ENCODE measurements around the gene TESK2. TPM values are rescaled to one million over a fixed set of nuclear protein-coding genes. Genes with fewer than 3 reads are reported as not detected.
A peak's percentile ranks its signal among the peaks of the same experiment; 100 is the strongest.
"Not testable (repeated sequence)": the region's sequence is repeated elsewhere in the genome, so short reads cannot be mapped to it uniquely, and the experiment has no call there.

Gene TESK2
- total RNA-seq, 1 experiment from 2014 or later = 1.4 TPM

GRCh38 chr1:45386219-45386618 is 104.7 kb downstream of the TESK2 start:
- no TSS peak for BruUV-seq (replicated peaks)

GRCh38 chr1:45385302-45385701 is 105.7 kb downstream of the TESK2 start:
- intact Hi-C loops (cut with micrococcal nuclease) = no loop called here
- ChIA-PET POLR2A (interaction anchor here (0.7 kb wide), 2 partner anchors 9 to 577 kb away, joined by 3 read pairs; no protein-coding TSS in a partner anchor), CTCF (no interaction called here)
- no peak for TF ChIP-seq CTCF (IDR thresholded peaks at IDR 0.05; ENCODE audit: unreplicated experiment)
- no peak for DNase-seq (ENCODE audit: unreplicated experiment)
- Mint-ChIP-seq H3K27me3 (ENCODE audit: insufficient read depth, unreplicated experiment) (no peaks in the 10 kb centered on the region), H3K4me1 (ENCODE audit: insufficient read depth, unreplicated experiment) (peaks cover 4% of the 10 kb centered on the region), H3K27ac (ENCODE audit: low read depth, unreplicated experiment) (no peak overlapping the region), H3K36me3 (ENCODE audit: insufficient read depth, unreplicated experiment) (no peaks in the 10 kb centered on the region), H3K4me3 (ENCODE audit: unreplicated experiment) (no peak overlapping the region), H3K9me3 (ENCODE audit: unreplicated experiment) (no peaks in the 10 kb centered on the region)
- BruUV-seq (replicated peaks) = no TSS peak

More at GRCh38 chr1:45386219-45386618, 104.7 kb downstream of the TESK2 start:
- no peaks in the 10 kb centered on the region for H3K4me1 Mint-ChIP-seq (ENCODE audit: insufficient read depth, unreplicated experiment)
- DNase-seq (ENCODE audit: unreplicated experiment) = no peak
- CTCF ChIA-PET = no interaction called here
- H3K4me3 Mint-ChIP-seq (ENCODE audit: unreplicated experiment) = no peak overlapping the region
- H3K27me3 Mint-ChIP-seq (ENCODE audit: insufficient read depth, unreplicated experiment) = no peaks in the 10 kb centered on the region
- no peak overlapping the region for H3K27ac Mint-ChIP-seq (ENCODE audit: low read depth, unreplicated experiment)
- no peaks in the 10 kb centered on the region for H3K9me3 Mint-ChIP-seq (ENCODE audit: unreplicated experiment)
- intact Hi-C loops (cut with micrococcal nuclease) = no loop called here
- H3K36me3 Mint-ChIP-seq (ENCODE audit: insufficient read depth, unreplicated experiment) = no peaks in the 10 kb centered on the region
- POLR2A ChIA-PET = no interaction called here
- no peak for TF ChIP-seq CTCF (IDR thresholded peaks at IDR 0.05; ENCODE audit: unreplicated experiment)

- H3K36me3 Mint-ChIP-seq (ENCODE audit: insufficient read depth, unreplicated experiment); CTCF ChIA-PET; DNase-seq (ENCODE audit: unreplicated experiment); BruUV-seq (replicated peaks); POLR2A ChIA-PET; H3K4me1 Mint-ChIP-seq (ENCODE audit: insufficient read depth, unreplicated experiment); H3K4me3 Mint-ChIP-seq (ENCODE audit: unreplicated experiment); H3K27me3 Mint-ChIP-seq (ENCODE audit: insufficient read depth, unreplicated experiment); intact Hi-C loops (cut with micrococcal nuclease); H3K9me3 Mint-ChIP-seq (ENCODE audit: unreplicated experiment); H3K27ac Mint-ChIP-seq (ENCODE audit: low read depth, unreplicated experiment): not testable (repeated sequence)
Measured at GRCh38 chr1:45384213-45384612, 106.8 kb downstream of the TESK2 start.

GRCh38 chr1:45383191-45383590 is 107.8 kb downstream of the TESK2 start:
- no TSS peak for BruUV-seq (replicated peaks)
- DNase-seq (ENCODE audit: unreplicated experiment) = no peak
- no peak overlapping the region for H3K4me3 Mint-ChIP-seq (ENCODE audit: unreplicated experiment)
- ChIA-PET CTCF (no interaction called here), POLR2A (no interaction called here)
- peaks cover 6% of the 10 kb centered on the region for H3K4me1 Mint-ChIP-seq (ENCODE audit: insufficient read depth, unreplicated experiment)
- no peaks in the 10 kb centered on the region for H3K9me3 Mint-ChIP-seq (ENCODE audit: unreplicated experiment)
- intact Hi-C loops (cut with micrococcal nuclease) = no loop called here
- no peak for TF ChIP-seq CTCF (IDR thresholded peaks at IDR 0.05; ENCODE audit: unreplicated experiment)
- H3K36me3 Mint-ChIP-seq (ENCODE audit: insufficient read depth, unreplicated experiment) = no peaks in the 10 kb centered on the region
- no peaks in the 10 kb centered on the region for H3K27me3 Mint-ChIP-seq (ENCODE audit: insufficient read depth, unreplicated experiment)
- no peak overlapping the region for H3K27ac Mint-ChIP-seq (ENCODE audit: low read depth, unreplicated experiment)

- peaks cover 6% of the 10 kb centered on the region for H3K4me1 Mint-ChIP-seq (ENCODE audit: insufficient read depth, unreplicated experiment)
- CTCF ChIA-PET = interaction anchor here (0.7 kb wide), 2 partner anchors 27 to 125 kb away, joined by 3 read pairs; no protein-coding TSS in a partner anchor
- intact Hi-C loops (cut with micrococcal nuclease) = no loop called here
Measured at GRCh38 chr1:45381243-45381642, 109.7 kb downstream of the TESK2 start.

More at GRCh38 chr1:45381243-45381642, 109.7 kb downstream of the TESK2 start:
- no peak overlapping the region for H3K4me3 Mint-ChIP-seq (ENCODE audit: unreplicated experiment)
- no peaks in the 10 kb centered on the region for H3K36me3 Mint-ChIP-seq (ENCODE audit: insufficient read depth, unreplicated experiment)
- POLR2A ChIA-PET = interaction anchor here (0.6 kb wide), 1 partner anchor 818 kb away, joined by 3 read pairs; no protein-coding TSS in a partner anchor
- peak; percentile 42 for DNase-seq (ENCODE audit: unreplicated experiment)
- no peaks in the 10 kb centered on the region for H3K9me3 Mint-ChIP-seq (ENCODE audit: unreplicated experiment)
- H3K27me3 Mint-ChIP-seq (ENCODE audit: insufficient read depth, unreplicated experiment) = no peaks in the 10 kb centered on the region
- TF ChIP-seq CTCF (IDR thresholded peaks at IDR 0.05; ENCODE audit: unreplicated experiment) = no peak
- no peak overlapping the region for H3K27ac Mint-ChIP-seq (ENCODE audit: low read depth, unreplicated experiment)
- no TSS peak for BruUV-seq (replicated peaks)
